IMR-90 (cell line): ENCODE data around the gene ARMH1. TPM values are rescaled to one million over a fixed set of nuclear protein-coding genes. Genes with fewer than 3 reads are reported as not detected.

Experiments used
- ATAC-seq: fragments of 200-7000 bp; cut with Tn5 transposase; 2 replicates; pipeline ENCODE4 v1.9.1; 2020; ENCODE audit warnings: low read depth, mild to moderate bottlenecking, moderate library complexity
- BruUV-seq: library from RNA; stranded (reverse); fragments of 400-500 nt; replicated peaks from 2 replicates; lab custom pipeline; 2021; lab: Mats Ljungman, UMichigan
- CTCF ChIA-PET: fragments of 300-600 bp; formaldehyde crosslinking; extraction: SDS; loops from one replicate; lab custom pipeline; 2021; ENCODE audit warnings: antibody characterized with exemption; lab: Yijun Ruan, JAX
- POLR2A ChIA-PET: fragments of 300-600 bp; sonication (Branson Sonifier 250); formaldehyde crosslinking; loops from one replicate; lab custom pipeline; 2022; ENCODE audit warnings: antibody characterized with exemption; ENCODE audit not compliant: unreplicated experiment; lab: Charles Lee
- DNase-seq: peaks from one replicate; pipeline ENCODE4 v3.0.0; 2013
- H2AFZ ChIP-seq: replicated peaks from 2 replicates; pipeline ENCODE3; 2013; ENCODE audit warnings: low read length, mild to moderate bottlenecking; ENCODE audit not compliant: poor library complexity
- H2AK5ac ChIP-seq: 2 replicates; pipeline ENCODE4 v1.6.1; 2013; ENCODE audit warnings: low read depth, low read length, inconsistent platforms
- H2AK9ac ChIP-seq: replicated peaks from 2 replicates; pipeline ENCODE3; 2013; ENCODE audit warnings: mild to moderate bottlenecking, low read depth, low read length, moderate library complexity; ENCODE audit not compliant: poor library complexity
- H2BK120ac ChIP-seq: 2 replicates; pipeline ENCODE4 v1.6.1; 2013; ENCODE audit warnings: low read depth, low read length, inconsistent platforms
- H2BK15ac ChIP-seq: 3 replicates; pipeline ENCODE4 v1.6.1; 2013; ENCODE audit warnings: low read depth, low read length, inconsistent platforms
- H2BK20ac ChIP-seq: 2 replicates; pipeline ENCODE4 v1.6.1; 2013; ENCODE audit warnings: low read depth, mild to moderate bottlenecking, inconsistent platforms, low read length, moderate library complexity
- H2BK5ac ChIP-seq: 2 replicates; pipeline ENCODE4 v1.6.1; 2013; ENCODE audit warnings: mild to moderate bottlenecking, low read depth, low read length, inconsistent platforms; ENCODE audit not compliant: poor library complexity, severe bottlenecking
- H3K14ac ChIP-seq: replicated peaks from 2 replicates; pipeline ENCODE4 v1.6.1; 2013; ENCODE audit warnings: low read depth, low read length, inconsistent platforms
- H3K18ac ChIP-seq: 2 replicates; pipeline ENCODE4 v1.6.1; 2013; ENCODE audit warnings: low read depth, low read length, control low read depth
- H3K23ac ChIP-seq: 2 replicates; pipeline ENCODE4 v1.6.1; 2013; ENCODE audit warnings: low read depth, low read length, inconsistent platforms
- H3K27ac ChIP-seq: 2 replicates; pipeline ENCODE4 v1.5.1; 2013; ENCODE audit warnings: mild to moderate bottlenecking, control low read depth, low read length; ENCODE audit not compliant: insufficient read depth
- H3K27me3 ChIP-seq: 2 replicates; pipeline ENCODE4 v1.6.1; 2013; ENCODE audit warnings: low read length; ENCODE audit not compliant: control insufficient read depth, insufficient read depth
- H3K36me3 ChIP-seq: 2 replicates; pipeline ENCODE4 v1.6.1; 2013; ENCODE audit warnings: low read length, mixed read lengths; ENCODE audit not compliant: control insufficient read depth, insufficient read depth
- H3K4ac ChIP-seq: 2 replicates; pipeline ENCODE4 v1.6.1; 2013; ENCODE audit warnings: low read depth, low read length, inconsistent platforms
- H3K4me1 ChIP-seq: 2 replicates; pipeline ENCODE4 v1.6.1; 2013; ENCODE audit warnings: low read length, mixed read lengths; ENCODE audit not compliant: control insufficient read depth, insufficient read depth
- H3K4me2 ChIP-seq: 2 replicates; pipeline ENCODE4 v1.6.1; 2013; ENCODE audit warnings: low read depth, mild to moderate bottlenecking, control low read depth, low read length, moderate library complexity
- H3K4me3 ChIP-seq: 2 replicates; pipeline ENCODE4 v1.5.1; 2013; ENCODE audit warnings: low read depth, mild to moderate bottlenecking, control low read depth, low read length, moderate library complexity; ENCODE audit not compliant: insufficient read depth
- H3K56ac ChIP-seq: 2 replicates; pipeline ENCODE4 v1.6.1; 2013; ENCODE audit warnings: low read length, inconsistent platforms; ENCODE audit not compliant: insufficient read depth; ENCODE audit errors: extremely low read depth
- H3K79me1 ChIP-seq, 2 experiments: 2 replicates each; pipeline ENCODE4 v1.6.1; 2013; ENCODE audit warnings: low read length in 2 of 2, inconsistent platforms in 1 of 2, low read depth in 1 of 2
- H3K9ac ChIP-seq: 2 replicates; pipeline ENCODE4 v1.6.1; 2013; ENCODE audit warnings: low read depth, low read length, control low read depth
- H3K9me1 ChIP-seq: 2 replicates; pipeline ENCODE4 v1.6.1; 2013; ENCODE audit warnings: low read length, inconsistent platforms; ENCODE audit not compliant: insufficient read depth
- H3K9me3 ChIP-seq: 2 replicates; pipeline ENCODE4 v1.6.1; 2013; ENCODE audit warnings: low read length; ENCODE audit not compliant: control insufficient read depth, insufficient read depth
- H4K20me1 ChIP-seq: 2 replicates; pipeline ENCODE4 v1.6.1; 2013; ENCODE audit warnings: low read length, inconsistent platforms; ENCODE audit not compliant: insufficient read depth
- H4K5ac ChIP-seq: 2 replicates; pipeline ENCODE4 v1.6.1; 2013; ENCODE audit warnings: mild to moderate bottlenecking, low read depth, low read length, control low read depth
- H4K8ac ChIP-seq, 2 experiments: 2 replicates each; pipeline ENCODE4 v1.6.1; 2013; ENCODE audit warnings: low read depth in 2 of 2, low read length in 2 of 2, control low read depth in 1 of 2, inconsistent platforms in 1 of 2
- H4K91ac ChIP-seq: 2 replicates; pipeline ENCODE4 v1.6.1; 2013; ENCODE audit warnings: low read depth, low read length, inconsistent platforms; ENCODE audit not compliant: insufficient read depth
- RCOR1 ChIP-seq: IDR thresholded peaks from 2 replicates; pipeline ENCODE4 v1.6.1; 2012; ENCODE audit warnings: mild to moderate bottlenecking, low read length, improper control_type of control experiment; ENCODE audit not compliant: insufficient replicate concordance
- RFX5 ChIP-seq: IDR thresholded peaks from 2 replicates; pipeline ENCODE4 v1.8.0; 2012; ENCODE audit warnings: low read depth, mild to moderate bottlenecking, low read length, moderate library complexity
- WGBS, 2 experiments: methylation state at CpG; one replicate each; pipeline versions ENCODE4 v1.1.5 to v1.1.7; 2013; ENCODE audit warnings: missing lambda C conversion rate in 2 of 2; ENCODE audit not compliant: insufficient read length in 1 of 2; ENCODE audit errors: extremely low coverage in 2 of 2; 5-methylcytosine and 5-hydroxymethylcytosine counted together
- dilution Hi-C: fragments of 300-500 bp; cut with HindIII; formaldehyde crosslinking; loops from one replicate; pipeline ENCODE4 v1.14.3; 2018; ENCODE audit warnings: low sequenced_read_pairs; ENCODE audit not compliant: unreplicated experiment
- in situ Hi-C: fragments of 300-500 bp; cut with MboI; formaldehyde crosslinking; loops from 3 replicates; pipeline ENCODE4 v1.14.3; 2019; ENCODE audit warnings: low sequenced_read_pairs, inconsistent platforms, mixed read lengths
- intact Hi-C: fragments of 100-400 bp; cut with micrococcal nuclease; formaldehyde crosslinking; loops from 2 replicates; pipeline ENCODE4 v1.10.0; 2022
- polyA plus RNA-seq, 3 experiments: library from polyadenylated mRNA; depleted of rRNA; stranded (reverse); fragments of >200 nt; gene quantifications; 2 replicates each; pipeline ENCODE4 v1.2.3, GENCODE V29; 2012; ENCODE audit warnings: low replicate concordance in 1 of 3
- total RNA-seq: library from RNA; depleted of rRNA; stranded (reverse); fragments of >200 nt; gene quantifications from 2 replicates; pipeline ENCODE4 v1.2.3, GENCODE V29; 2012

ARMH1 gene
- total and polyA plus RNA-seq, 2 of the 4 experiments (the other 2 are of a cell fraction): 0.36 to 0.72 TPM

GRCh38 chr1:44719318-44719717 lies 44.8 kb downstream of the ARMH1 start:
- intact Hi-C loops: loop anchor here (5.0 kb wide), 1 partner anchor 583 kb away; no protein-coding TSS in a partner anchor
- Histone ChIP-seq H3K56ac (no peak overlapping the region), H3K4ac (no peak overlapping the region), H2AK5ac (no peak overlapping the region), H2BK15ac (no peak overlapping the region), H3K9me1 (peaks cover 2% of the 10 kb centered on the region; the same call in 1 of the 2 replicates), H3K23ac (no peak overlapping the region; the same call in 1 of the 2 replicates), H4K5ac (no peak overlapping the region), H4K20me1 (no peaks in the 10 kb centered on the region), H3K36me3 (no peaks in the 10 kb centered on the region), H3K18ac (no peak overlapping the region), H2AFZ (no peak overlapping the region), H3K27ac (no peak overlapping the region), H2BK20ac (no peak overlapping the region), H2BK120ac (no peak overlapping the region), H2BK5ac (no peak overlapping the region), H3K4me2 (no peak overlapping the region), H3K4me3 (no peak overlapping the region), H3K27me3 (peaks cover 2% of the 10 kb centered on the region; the same call in 1 of the 2 replicates), H3K9ac (no peak overlapping the region), H2AK9ac (no peak overlapping the region), H3K14ac (no peak overlapping the region), H4K91ac (no peak overlapping the region), H3K4me1 (peaks cover 5% of the 10 kb centered on the region), H3K9me3 (no peaks in the 10 kb centered on the region), H3K79me1 (no peaks in the 10 kb centered on the region; a peak in 1 of 4 replicates), H4K8ac (no peak overlapping the region)
- in situ Hi-C loops: no loop called here
- TF ChIP-seq RCOR1: no peak
- TF ChIP-seq RFX5: no peak
- WGBS, 2 experiments: 100% methylated on average over 1 of the region's 5 CpGs; no CpG with 5 or more reads in 1 of the 2 experiments
- ATAC-seq (no peak), DNase-seq (no peak)
- CTCF ChIA-PET: interaction anchor here (0.6 to 0.7 kb wide), 3 partner anchors 13 to 1061 kb away, joined by 3 read pairs; no protein-coding TSS in a partner anchor
- BruUV-seq: no TSS peak
- dilution Hi-C loops: no loop called here
- POLR2A ChIA-PET: no interaction called here
